ENCODE measurements around the gene NRM. TPM values are rescaled to one million over a fixed set of nuclear protein-coding genes. Genes with fewer than 3 reads are reported as not detected.

The NRM gene
- total and polyA plus RNA-seq, 2 experiments from 2014 or later = 13.8 to 33.8 TPM

DNA sequence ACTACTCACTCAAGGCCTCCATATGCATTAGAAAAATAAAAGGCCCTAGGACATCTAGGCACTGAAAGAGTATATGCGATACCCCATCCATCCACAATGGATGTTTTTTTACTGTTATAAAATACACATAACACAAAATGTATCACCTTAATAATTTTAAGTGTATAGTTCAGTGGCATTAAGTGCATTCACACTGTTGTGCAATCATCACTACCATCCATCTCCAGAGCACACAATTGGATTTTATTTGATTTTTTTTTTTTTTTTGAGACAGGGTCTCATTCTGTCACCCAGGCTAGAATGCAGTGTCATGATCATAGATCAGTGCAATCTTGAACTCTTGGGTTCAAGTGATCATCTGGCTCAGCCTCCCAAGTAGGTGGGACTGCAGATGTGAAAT, 23.5 kb upstream of the NRM start:
- peaks cover 32% of the 10 kb centered on the region for H3K79me2 ChIP-seq (replicated peaks; ENCODE audit: insufficient read depth)
- DNase-seq (ENCODE audit: low spot score) (no peak), ATAC-seq (no peak)
- peaks cover 4% of the 10 kb centered on the region for H3K27me3 Mint-ChIP-seq (ENCODE audit: insufficient read depth, low read depth, poor library complexity)
- H3K4me3 ChIP-seq = no peak overlapping the region
- 0 out of 3 replicates have a peak, but pooled peaks cover 2% of the 10 kb centered on the region for H3K9me3 Mint-ChIP-seq
- H3K4me3 Mint-ChIP-seq = no peak overlapping the region
- H3F3A ChIP-seq (replicated peaks; ENCODE audit: low read depth) = 0 out of 2 replicates have a peak, but pooled peaks cover 2% of the 10 kb centered on the region
- no peak overlapping the region for H2AFZ ChIP-seq
- H3K27ac ChIP-seq (ENCODE audit: low read depth) = no peak overlapping the region
- peaks cover 32% of the 10 kb centered on the region for H3K36me3 ChIP-seq (ENCODE audit: insufficient read depth)
- H4K20me1 ChIP-seq (replicated peaks; ENCODE audit: insufficient read depth) = peaks cover 7% of the 10 kb centered on the region; the same call in 1 of the 2 replicates
- no peaks in the 10 kb centered on the region for H3K27me3 ChIP-seq (ENCODE audit: insufficient read depth)
- H3K9me2 ChIP-seq (ENCODE audit: insufficient read depth) = no peaks in the 10 kb centered on the region
- no peak overlapping the region for H3K4me2 ChIP-seq
- TF ChIP-seq CREB1 (CRISPR knock-in tag; IDR thresholded peaks at IDR 0.05; ENCODE audit: low read depth) (no peak), EZH2phosphoT487 (IDR thresholded peaks at IDR 0.05; ENCODE audit: unreplicated experiment) (no peak), POLR2AphosphoS5 (IDR thresholded peaks at IDR 0.05; ENCODE audit: low read depth) (no peak), STAT1 (IDR thresholded peaks at IDR 0.05; ENCODE audit: unreplicated experiment) (no peak), EZH2 (IDR thresholded peaks at IDR 0.05; ENCODE audit: low read depth, unreplicated experiment) (no peak)
- H3K36me3 Mint-ChIP-seq (ENCODE audit: low read depth) = peaks cover 60% of the 10 kb centered on the region
- H3K27ac Mint-ChIP-seq = no peak overlapping the region
- H3K4me1 ChIP-seq (ENCODE audit: insufficient read depth) = peaks cover 7% of the 10 kb centered on the region
- H3K4me1 Mint-ChIP-seq = peaks cover 21% of the 10 kb centered on the region

DNA sequence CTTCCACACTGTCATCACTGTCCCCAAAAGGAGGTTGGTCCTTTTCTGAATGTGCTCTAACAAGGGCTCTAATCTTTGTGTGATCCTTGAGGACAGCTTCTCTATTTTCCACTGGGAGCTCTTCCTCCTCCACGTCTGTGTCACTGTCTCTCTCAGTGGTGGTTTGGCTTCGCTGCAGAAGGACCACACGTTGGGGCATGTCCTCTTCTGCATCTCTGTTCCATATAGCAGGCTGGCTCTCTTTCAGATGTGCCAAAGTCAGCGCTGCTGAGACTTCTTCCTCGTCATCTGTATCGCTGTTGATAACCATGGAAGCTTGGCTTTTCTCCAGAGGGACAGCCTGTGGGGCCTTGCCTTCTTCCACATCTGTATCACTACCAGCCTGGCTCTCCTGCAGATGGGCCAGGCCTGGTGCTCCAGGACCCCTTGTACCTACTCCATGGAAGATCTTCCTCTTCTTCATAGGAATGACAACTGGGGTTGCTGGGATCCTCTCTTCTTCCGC, 21.7 kb upstream of the NRM start:
- DNase-seq (ENCODE audit: low spot score) = no peak
- H3K9me3 Mint-ChIP-seq = peaks cover under 1% of the 10 kb centered on the region; the same call in 1 of the 3 replicates
- Histone ChIP-seq H3K27me3 (ENCODE audit: insufficient read depth) (no peaks in the 10 kb centered on the region), H3K4me1 (ENCODE audit: insufficient read depth) (peaks cover 7% of the 10 kb centered on the region; the same call in 1 of the 2 replicates), H2AFZ (no peak overlapping the region), H3K79me2 (replicated peaks; ENCODE audit: insufficient read depth) (peaks cover 22% of the 10 kb centered on the region), H3K4me3 (no peak overlapping the region), H3K9me2 (ENCODE audit: insufficient read depth) (no peaks in the 10 kb centered on the region), H3K27ac (ENCODE audit: low read depth) (no peak overlapping the region), H3F3A (replicated peaks; ENCODE audit: low read depth) (no peaks in the 10 kb centered on the region), H3K4me2 (no peak overlapping the region), H3K36me3 (ENCODE audit: insufficient read depth) (peaks cover 39% of the 10 kb centered on the region), H4K20me1 (replicated peaks; ENCODE audit: insufficient read depth) (peaks cover 16% of the 10 kb centered on the region)
- H3K4me3 Mint-ChIP-seq = no peak overlapping the region
- H3K27ac Mint-ChIP-seq = no peak overlapping the region
- ATAC-seq = no peak
- peaks cover under 1% of the 10 kb centered on the region for H3K27me3 Mint-ChIP-seq (ENCODE audit: insufficient read depth, low read depth, poor library complexity)
- peaks cover 16% of the 10 kb centered on the region for H3K4me1 Mint-ChIP-seq
- peaks cover 68% of the 10 kb centered on the region for H3K36me3 Mint-ChIP-seq (ENCODE audit: low read depth)
- TF ChIP-seq, protein P1, sequence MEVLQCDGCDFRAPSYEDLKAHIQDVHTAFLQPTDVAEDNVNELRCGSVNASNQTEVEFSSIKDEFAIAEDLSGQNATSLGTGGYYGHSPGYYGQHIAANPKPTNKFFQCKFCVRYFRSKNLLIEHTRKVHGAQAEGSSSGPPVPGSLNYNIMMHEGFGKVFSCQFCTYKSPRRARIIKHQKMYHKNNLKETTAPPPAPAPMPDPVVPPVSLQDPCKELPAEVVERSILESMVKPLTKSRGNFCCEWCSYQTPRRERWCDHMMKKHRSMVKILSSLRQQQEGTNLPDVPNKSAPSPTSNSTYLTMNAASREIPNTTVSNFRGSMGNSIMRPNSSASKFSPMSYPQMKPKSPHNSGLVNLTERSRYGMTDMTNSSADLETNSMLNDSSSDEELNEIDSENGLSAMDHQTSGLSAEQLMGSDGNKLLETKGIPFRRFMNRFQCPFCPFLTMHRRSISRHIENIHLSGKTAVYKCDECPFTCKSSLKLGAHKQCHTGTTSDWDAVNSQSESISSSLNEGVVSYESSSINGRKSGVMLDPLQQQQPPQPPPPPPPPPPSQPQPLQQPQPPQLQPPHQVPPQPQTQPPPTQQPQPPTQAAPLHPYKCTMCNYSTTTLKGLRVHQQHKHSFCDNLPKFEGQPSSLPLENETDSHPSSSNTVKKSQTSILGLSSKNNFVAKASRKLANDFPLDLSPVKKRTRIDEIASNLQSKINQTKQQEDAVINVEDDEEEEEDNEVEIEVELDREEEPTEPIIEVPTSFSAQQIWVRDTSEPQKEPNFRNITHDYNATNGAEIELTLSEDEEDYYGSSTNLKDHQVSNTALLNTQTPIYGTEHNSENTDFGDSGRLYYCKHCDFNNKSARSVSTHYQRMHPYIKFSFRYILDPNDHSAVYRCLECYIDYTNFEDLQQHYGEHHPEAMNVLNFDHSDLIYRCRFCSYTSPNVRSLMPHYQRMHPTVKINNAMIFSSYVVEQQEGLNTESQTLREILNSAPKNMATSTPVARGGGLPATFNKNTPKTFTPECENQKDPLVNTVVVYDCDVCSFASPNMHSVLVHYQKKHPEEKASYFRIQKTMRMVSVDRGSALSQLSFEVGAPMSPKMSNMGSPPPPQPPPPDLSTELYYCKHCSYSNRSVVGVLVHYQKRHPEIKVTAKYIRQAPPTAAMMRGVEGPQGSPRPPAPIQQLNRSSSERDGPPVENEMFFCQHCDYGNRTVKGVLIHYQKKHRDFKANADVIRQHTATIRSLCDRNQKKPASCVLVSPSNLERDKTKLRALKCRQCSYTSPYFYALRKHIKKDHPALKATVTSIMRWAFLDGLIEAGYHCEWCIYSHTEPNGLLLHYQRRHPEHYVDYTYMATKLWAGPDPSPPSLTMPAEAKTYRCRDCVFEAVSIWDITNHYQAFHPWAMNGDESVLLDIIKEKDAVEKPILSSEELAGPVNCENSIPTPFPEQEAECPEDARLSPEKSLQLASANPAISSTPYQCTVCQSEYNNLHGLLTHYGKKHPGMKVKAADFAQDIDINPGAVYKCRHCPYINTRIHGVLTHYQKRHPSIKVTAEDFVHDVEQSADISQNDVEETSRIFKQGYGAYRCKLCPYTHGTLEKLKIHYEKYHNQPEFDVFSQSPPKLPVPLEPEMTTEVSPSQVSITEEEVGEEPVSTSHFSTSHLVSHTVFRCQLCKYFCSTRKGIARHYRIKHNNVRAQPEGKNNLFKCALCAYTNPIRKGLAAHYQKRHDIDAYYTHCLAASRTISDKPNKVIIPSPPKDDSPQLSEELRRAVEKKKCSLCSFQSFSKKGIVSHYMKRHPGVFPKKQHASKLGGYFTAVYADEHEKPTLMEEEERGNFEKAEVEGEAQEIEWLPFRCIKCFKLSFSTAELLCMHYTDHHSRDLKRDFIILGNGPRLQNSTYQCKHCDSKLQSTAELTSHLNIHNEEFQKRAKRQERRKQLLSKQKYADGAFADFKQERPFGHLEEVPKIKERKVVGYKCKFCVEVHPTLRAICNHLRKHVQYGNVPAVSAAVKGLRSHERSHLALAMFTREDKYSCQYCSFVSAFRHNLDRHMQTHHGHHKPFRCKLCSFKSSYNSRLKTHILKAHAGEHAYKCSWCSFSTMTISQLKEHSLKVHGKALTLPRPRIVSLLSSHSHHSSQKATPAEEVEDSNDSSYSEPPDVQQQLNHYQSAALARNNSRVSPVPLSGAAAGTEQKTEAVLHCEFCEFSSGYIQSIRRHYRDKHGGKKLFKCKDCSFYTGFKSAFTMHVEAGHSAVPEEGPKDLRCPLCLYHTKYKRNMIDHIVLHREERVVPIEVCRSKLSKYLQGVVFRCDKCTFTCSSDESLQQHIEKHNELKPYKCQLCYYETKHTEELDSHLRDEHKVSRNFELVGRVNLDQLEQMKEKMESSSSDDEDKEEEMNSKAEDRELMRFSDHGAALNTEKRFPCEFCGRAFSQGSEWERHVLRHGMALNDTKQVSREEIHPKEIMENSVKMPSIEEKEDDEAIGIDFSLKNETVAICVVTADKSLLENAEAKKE (CRISPR knock-in tag; IDR thresholded peaks at IDR 0.05) = no peak
- TF ChIP-seq ZNF331 (CRISPR knock-in tag; IDR thresholded peaks at IDR 0.05; ENCODE audit: low read depth) (no peak), EZH2 (IDR thresholded peaks at IDR 0.05; ENCODE audit: low read depth, unreplicated experiment) (no peak), NANOG (IDR thresholded peaks at IDR 0.05; ENCODE audit: borderline replicate concordance) (no peak), ZNF114 (CRISPR knock-in tag; IDR thresholded peaks at IDR 0.05) (no peak)
- TF ChIP-seq, protein P2, sequence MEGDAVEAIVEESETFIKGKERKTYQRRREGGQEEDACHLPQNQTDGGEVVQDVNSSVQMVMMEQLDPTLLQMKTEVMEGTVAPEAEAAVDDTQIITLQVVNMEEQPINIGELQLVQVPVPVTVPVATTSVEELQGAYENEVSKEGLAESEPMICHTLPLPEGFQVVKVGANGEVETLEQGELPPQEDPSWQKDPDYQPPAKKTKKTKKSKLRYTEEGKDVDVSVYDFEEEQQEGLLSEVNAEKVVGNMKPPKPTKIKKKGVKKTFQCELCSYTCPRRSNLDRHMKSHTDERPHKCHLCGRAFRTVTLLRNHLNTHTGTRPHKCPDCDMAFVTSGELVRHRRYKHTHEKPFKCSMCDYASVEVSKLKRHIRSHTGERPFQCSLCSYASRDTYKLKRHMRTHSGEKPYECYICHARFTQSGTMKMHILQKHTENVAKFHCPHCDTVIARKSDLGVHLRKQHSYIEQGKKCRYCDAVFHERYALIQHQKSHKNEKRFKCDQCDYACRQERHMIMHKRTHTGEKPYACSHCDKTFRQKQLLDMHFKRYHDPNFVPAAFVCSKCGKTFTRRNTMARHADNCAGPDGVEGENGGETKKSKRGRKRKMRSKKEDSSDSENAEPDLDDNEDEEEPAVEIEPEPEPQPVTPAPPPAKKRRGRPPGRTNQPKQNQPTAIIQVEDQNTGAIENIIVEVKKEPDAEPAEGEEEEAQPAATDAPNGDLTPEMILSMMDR (conservative IDR thresholded peaks at IDR 0.05; ENCODE audit: low read depth in 2 of 2) = no peak
- TF ChIP-seq, protein P3, sequence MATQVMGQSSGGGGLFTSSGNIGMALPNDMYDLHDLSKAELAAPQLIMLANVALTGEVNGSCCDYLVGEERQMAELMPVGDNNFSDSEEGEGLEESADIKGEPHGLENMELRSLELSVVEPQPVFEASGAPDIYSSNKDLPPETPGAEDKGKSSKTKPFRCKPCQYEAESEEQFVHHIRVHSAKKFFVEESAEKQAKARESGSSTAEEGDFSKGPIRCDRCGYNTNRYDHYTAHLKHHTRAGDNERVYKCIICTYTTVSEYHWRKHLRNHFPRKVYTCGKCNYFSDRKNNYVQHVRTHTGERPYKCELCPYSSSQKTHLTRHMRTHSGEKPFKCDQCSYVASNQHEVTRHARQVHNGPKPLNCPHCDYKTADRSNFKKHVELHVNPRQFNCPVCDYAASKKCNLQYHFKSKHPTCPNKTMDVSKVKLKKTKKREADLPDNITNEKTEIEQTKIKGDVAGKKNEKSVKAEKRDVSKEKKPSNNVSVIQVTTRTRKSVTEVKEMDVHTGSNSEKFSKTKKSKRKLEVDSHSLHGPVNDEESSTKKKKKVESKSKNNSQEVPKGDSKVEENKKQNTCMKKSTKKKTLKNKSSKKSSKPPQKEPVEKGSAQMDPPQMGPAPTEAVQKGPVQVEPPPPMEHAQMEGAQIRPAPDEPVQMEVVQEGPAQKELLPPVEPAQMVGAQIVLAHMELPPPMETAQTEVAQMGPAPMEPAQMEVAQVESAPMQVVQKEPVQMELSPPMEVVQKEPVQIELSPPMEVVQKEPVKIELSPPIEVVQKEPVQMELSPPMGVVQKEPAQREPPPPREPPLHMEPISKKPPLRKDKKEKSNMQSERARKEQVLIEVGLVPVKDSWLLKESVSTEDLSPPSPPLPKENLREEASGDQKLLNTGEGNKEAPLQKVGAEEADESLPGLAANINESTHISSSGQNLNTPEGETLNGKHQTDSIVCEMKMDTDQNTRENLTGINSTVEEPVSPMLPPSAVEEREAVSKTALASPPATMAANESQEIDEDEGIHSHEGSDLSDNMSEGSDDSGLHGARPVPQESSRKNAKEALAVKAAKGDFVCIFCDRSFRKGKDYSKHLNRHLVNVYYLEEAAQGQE (IDR thresholded peaks at IDR 0.05; ENCODE audit: unreplicated experiment) = no peak
